Osteoblast (primary cell): ENCODE results near the gene ATP6V1C2. TPM values are rescaled to one million over a fixed set of nuclear protein-coding genes. Genes with fewer than 3 reads are reported as not detected.

Source experiments
- DNase-seq: peaks from one replicate; pipeline ENCODE4 v3.0.0; 2011; ENCODE audit warnings: low spot score, mixed read lengths; ENCODE audit not compliant: insufficient read length; ENCODE audit errors: missing footprints
- H2AFZ ChIP-seq: 2 replicates; pipeline ENCODE4 v1.6.0; 2011; ENCODE audit warnings: mild to moderate bottlenecking, low read length
- H3K27ac ChIP-seq: 2 replicates; pipeline ENCODE4 v1.5.1; 2011; ENCODE audit warnings: mild to moderate bottlenecking, low read depth, low read length, moderate library complexity
- H3K27me3 ChIP-seq: 2 replicates; pipeline ENCODE4 v1.6.0; 2012; ENCODE audit warnings: mild to moderate bottlenecking, control low read depth, inconsistent platforms, low read length, moderate library complexity; ENCODE audit not compliant: insufficient read depth
- H3K36me3 ChIP-seq: 2 replicates; pipeline ENCODE4 v1.5.1; 2011; ENCODE audit warnings: mild to moderate bottlenecking, low read length, control low read depth, moderate library complexity; ENCODE audit not compliant: insufficient read depth
- H3K4me1 ChIP-seq: 2 replicates; pipeline ENCODE4 v1.5.1; 2011; ENCODE audit warnings: mild to moderate bottlenecking, low read length, control low read depth, moderate library complexity; ENCODE audit not compliant: insufficient read depth
- H3K4me2 ChIP-seq: 2 replicates; pipeline ENCODE4 v1.6.0; 2011; ENCODE audit warnings: mild to moderate bottlenecking, low read length; ENCODE audit not compliant: insufficient read depth
- H3K4me3 ChIP-seq: fragments of 200-600 bp; sonication (generic); 3 replicates; pipeline ENCODE4 v1.5.1; 2012; ENCODE audit warnings: mild to moderate bottlenecking, low read length, inconsistent platforms; ENCODE audit not compliant: insufficient read depth
- H3K79me2 ChIP-seq: 2 replicates; pipeline ENCODE4 v1.6.0; 2012; ENCODE audit warnings: mild to moderate bottlenecking, low read length, control low read depth, inconsistent platforms; ENCODE audit not compliant: insufficient read depth
- H3K9me3 ChIP-seq: 2 replicates; pipeline ENCODE4 v1.5.1; 2011; ENCODE audit warnings: low read depth, low read length, control low read depth
- H4K20me1 ChIP-seq: 2 replicates; pipeline ENCODE4 v1.6.0; 2012; ENCODE audit warnings: mild to moderate bottlenecking, low read length, control low read depth; ENCODE audit not compliant: insufficient read depth
- CTCF ChIP-seq: IDR thresholded peaks from 2 replicates; pipeline ENCODE4 v1.5.1; 2011; ENCODE audit warnings: mild to moderate bottlenecking, low read depth, low read length, moderate library complexity; ENCODE audit errors: extremely low read depth
- total RNA-seq: library from RNA; depleted of rRNA; stranded (reverse); fragments of >200 nt; gene quantifications from 2 replicates; pipeline ENCODE4 v1.2.3, GENCODE V29; 2012

ATP6V1C2 gene
- total RNA-seq, 1 donor = under 0.01 TPM

- H3K4me3 ChIP-seq = no peak overlapping the region
- H3K36me3 ChIP-seq = no peaks in the 10 kb centered on the region
- no peaks in the 10 kb centered on the region for H3K4me1 ChIP-seq
- H2AFZ ChIP-seq = no peak overlapping the region
- no peak overlapping the region for H3K4me2 ChIP-seq
- no peaks in the 10 kb centered on the region for H4K20me1 ChIP-seq
- TF ChIP-seq CTCF = no peak
- H3K79me2 ChIP-seq = no peaks in the 10 kb centered on the region
- H3K27ac ChIP-seq = no peak overlapping the region
- DNase-seq = no peak
- H3K9me3 ChIP-seq = no peaks in the 10 kb centered on the region
- peaks cover 77% of the 10 kb centered on the region for H3K27me3 ChIP-seq
Measured at GRCh38 chr2:10826625-10827024, 105.2 kb downstream of the ATP6V1C2 start.

- no peaks in the 10 kb centered on the region for H4K20me1 ChIP-seq
- no peaks in the 10 kb centered on the region for H3K36me3 ChIP-seq
- H3K27ac ChIP-seq = no peak overlapping the region
- H3K4me1 ChIP-seq = no peaks in the 10 kb centered on the region
- no peaks in the 10 kb centered on the region for H3K9me3 ChIP-seq
- no peak for DNase-seq
- H3K4me2 ChIP-seq = no peak overlapping the region
- H3K27me3 ChIP-seq = peaks cover 78% of the 10 kb centered on the region
- TF ChIP-seq CTCF = no peak
- no peak overlapping the region for H2AFZ ChIP-seq
- no peak overlapping the region for H3K4me3 ChIP-seq
- no peaks in the 10 kb centered on the region for H3K79me2 ChIP-seq
Measured at GRCh38 chr2:10828346-10828745, 106.9 kb downstream of the ATP6V1C2 start.

GRCh38 chr2:10829299-10829698 lies 107.9 kb downstream of the ATP6V1C2 start:
- TF ChIP-seq CTCF = no peak
- H2AFZ ChIP-seq = no peak overlapping the region
- no peaks in the 10 kb centered on the region for H3K9me3 ChIP-seq
- no peaks in the 10 kb centered on the region for H4K20me1 ChIP-seq
- no peak overlapping the region for H3K4me2 ChIP-seq
- H3K79me2 ChIP-seq = no peaks in the 10 kb centered on the region
- H3K4me3 ChIP-seq = no peak overlapping the region
- H3K27me3 ChIP-seq = peaks cover 69% of the 10 kb centered on the region
- no peak for DNase-seq
- H3K36me3 ChIP-seq = no peaks in the 10 kb centered on the region
- no peak overlapping the region for H3K27ac ChIP-seq
- H3K4me1 ChIP-seq = no peaks in the 10 kb centered on the region

GRCh38 chr2:10830203-10830602 lies 108.8 kb downstream of the ATP6V1C2 start:
- H3K27ac ChIP-seq = no peak overlapping the region
- no peaks in the 10 kb centered on the region for H3K79me2 ChIP-seq
- no peak overlapping the region for H2AFZ ChIP-seq
- TF ChIP-seq CTCF = no peak
- H3K4me3 ChIP-seq = no peak overlapping the region
- peaks cover 62% of the 10 kb centered on the region for H3K27me3 ChIP-seq
- DNase-seq = no peak
- H3K4me1 ChIP-seq = no peaks in the 10 kb centered on the region
- no peaks in the 10 kb centered on the region for H4K20me1 ChIP-seq
- H3K36me3 ChIP-seq = no peaks in the 10 kb centered on the region
- H3K4me2 ChIP-seq = no peak overlapping the region
- H3K9me3 ChIP-seq = no peaks in the 10 kb centered on the region
